Naive B cell (primary cell): ENCODE measurements around the gene FRMD4A. TPM values are rescaled to one million over a fixed set of nuclear protein-coding genes. Genes with fewer than 3 reads are reported as not detected.
A peak's percentile ranks its signal among the peaks of the same experiment; 100 is the strongest.

Experiments used
- ATAC-seq, 2 donors: fragments of 150-1000 bp; cut with Tn5 transposase; 2 replicates each; pipeline ENCODE4 v1.10.0; 2021; ENCODE audit warnings: low read depth in 2 of 2, mild to moderate bottlenecking in 2 of 2, moderate library complexity in 2 of 2
- DNase-seq: peaks from one replicate; pipeline ENCODE4 v3.0.0; 2022
- H3K27ac Mint-ChIP-seq, 6 donors: one replicate each; pipeline ENCODE4 v1.8.0; 2020 to 2022; ENCODE audit warnings: mild to moderate bottlenecking in 6 of 6, mixed read lengths in 6 of 6, moderate library complexity in 5 of 6, inconsistent platforms in 2 of 6
- H3K27me3 Mint-ChIP-seq, 3 donors: one replicate each; pipeline ENCODE4 v1.8.0; 2021 to 2022; ENCODE audit warnings: mixed read lengths in 3 of 3, mild to moderate bottlenecking in 1 of 3
- H3K36me3 Mint-ChIP-seq, 2 donors: one replicate each; pipeline ENCODE4 v1.8.0; 2020 to 2022; ENCODE audit warnings: mixed read lengths in 2 of 2, inconsistent platforms in 1 of 2, mild to moderate bottlenecking in 1 of 2
- H3K4me1 Mint-ChIP-seq, 3 donors: one replicate each; pipeline ENCODE4 v1.8.0; 2020 to 2022; ENCODE audit warnings: mixed read lengths in 3 of 3, inconsistent platforms in 1 of 3, mild to moderate bottlenecking in 1 of 3, moderate library complexity in 1 of 3
- H3K4me3 Mint-ChIP-seq, 8 donors: one replicate each; pipeline ENCODE4 v1.8.0; 2020 to 2022; ENCODE audit warnings: mild to moderate bottlenecking in 8 of 8, mixed read lengths in 8 of 8, moderate library complexity in 8 of 8, inconsistent platforms in 2 of 8
- H3K9me3 Mint-ChIP-seq, 7 donors: one replicate each; pipeline ENCODE4 v1.8.0; 2020 to 2022; ENCODE audit warnings: mixed read lengths in 7 of 7, mild to moderate bottlenecking in 5 of 7, inconsistent platforms in 2 of 7, moderate library complexity in 1 of 7
- polyA plus RNA-seq, 6 donors: library from polyadenylated mRNA; unstranded; fragments of 300-500 nt; fragmentation: Illumina TruSeq; gene quantifications; one replicate each; pipeline ENCODE4 v1.2.3, GENCODE V29; 2021; ENCODE audit warnings: low read depth in 6 of 6

The FRMD4A gene
- polyA plus RNA-seq, 6 donors from 2014 or later: 0.09 to 0.20 (median 0.10) TPM; not detected in 3

DNA sequence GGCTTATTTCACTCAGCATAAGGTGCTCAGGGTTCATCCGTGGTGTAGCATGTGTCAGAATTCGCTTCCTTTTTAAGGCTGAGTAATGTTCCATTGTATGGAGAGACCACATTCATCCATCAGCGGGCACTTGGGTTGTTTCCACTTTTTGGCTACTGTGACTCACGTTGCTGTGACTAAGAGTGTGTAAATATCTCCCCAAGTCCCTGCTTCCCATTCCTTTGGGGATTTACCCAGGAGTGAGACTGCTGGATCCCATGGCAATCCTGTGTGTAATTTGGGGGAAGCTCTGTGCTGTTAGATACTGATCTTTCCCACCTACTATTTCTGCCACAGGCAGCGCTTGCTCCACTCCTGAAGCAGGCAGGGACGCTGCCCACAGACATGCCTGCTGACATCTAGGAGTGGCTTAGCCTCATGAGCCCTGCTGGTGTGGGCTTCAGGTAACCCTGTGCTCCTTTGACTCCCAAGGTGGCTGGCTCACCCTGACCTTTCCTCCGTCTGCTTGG lies 346.0 kb downstream of the FRMD4A start:
- H3K4me1 Mint-ChIP-seq: no peaks in the 10 kb centered on the region
- H3K9me3 Mint-ChIP-seq: peaks cover 0 to 1% (median 0%) of the 10 kb centered on the region in 7 donors
- peaks cover 0 to 4% (median 0%) of the 10 kb centered on the region in 3 donors for H3K27me3 Mint-ChIP-seq
- H3K4me3 Mint-ChIP-seq: no peak overlapping the region
- ATAC-seq (no peak), DNase-seq (no peak)
- H3K36me3 Mint-ChIP-seq: no peaks in the 10 kb centered on the region
- H3K27ac Mint-ChIP-seq: peak overlapping the region in 1 of 6 donors; percentile 27

DNA sequence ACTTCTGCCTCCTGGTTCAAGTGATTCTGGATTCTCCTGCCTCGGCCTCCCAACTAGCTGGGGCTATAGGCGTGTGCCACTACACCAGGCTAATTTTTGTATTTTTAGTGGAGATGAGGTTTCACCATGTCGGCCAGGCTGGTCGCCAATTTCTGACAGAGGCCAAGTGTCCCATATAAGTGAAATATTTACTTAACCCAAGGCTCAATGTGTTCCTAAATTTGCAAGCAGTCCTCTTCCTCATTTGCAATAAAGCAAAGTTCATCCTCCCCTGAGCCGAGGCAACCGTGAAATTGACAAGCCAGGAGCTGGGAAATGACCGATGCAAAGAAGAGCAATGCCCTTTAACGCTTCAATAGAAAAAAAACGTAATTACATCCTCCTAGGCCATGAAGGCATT lies 347.7 kb downstream of the FRMD4A start:
- Mint-ChIP-seq H3K4me3 (no peak overlapping the region), H3K9me3 (peaks cover 0 to 1% (median 0%) of the 10 kb centered on the region in 7 donors), H3K27me3 (peaks cover 0 to 4% (median 0%) of the 10 kb centered on the region in 3 donors), H3K36me3 (no peaks in the 10 kb centered on the region), H3K4me1 (no peaks in the 10 kb centered on the region), H3K27ac (peak overlapping the region in 1 of 6 donors; percentile 10)
- DNase-seq (no peak), ATAC-seq (no peak)

DNA sequence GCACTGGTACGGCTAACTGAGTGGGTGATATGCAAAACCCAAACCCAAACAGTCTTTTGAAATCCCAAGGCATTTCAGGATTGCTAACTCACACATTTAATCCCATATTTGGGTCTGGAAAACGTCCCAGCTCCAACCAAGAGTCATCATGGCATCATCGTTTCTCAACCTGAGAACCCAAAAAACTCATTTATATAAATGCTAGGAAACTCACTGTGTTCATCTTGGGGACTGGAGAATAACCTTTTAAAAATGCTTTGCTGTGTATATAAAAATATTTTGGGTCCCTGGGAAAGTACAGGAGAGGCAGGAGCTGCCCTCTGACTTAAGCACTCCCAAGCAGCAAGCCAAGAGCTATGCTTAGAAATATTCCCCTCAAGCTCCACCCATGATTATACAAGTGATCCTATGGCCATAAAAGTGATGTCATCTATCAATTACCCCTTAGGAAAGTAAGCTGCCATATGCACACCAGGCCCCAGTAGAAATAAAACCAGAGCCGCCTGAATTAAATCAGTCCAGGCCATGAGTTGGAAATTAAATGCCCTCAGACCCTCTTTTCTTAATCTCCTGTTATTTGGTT lies 352.1 kb downstream of the FRMD4A start:
- H3K4me1 Mint-ChIP-seq: no peaks in the 10 kb centered on the region
- H3K4me3 Mint-ChIP-seq: no peak overlapping the region
- H3K27me3 Mint-ChIP-seq: peaks cover 4 to 8% (median 6%) of the 10 kb centered on the region in 3 donors
- peaks cover 0 to 4% of the 10 kb centered on the region in 2 donors for H3K36me3 Mint-ChIP-seq
- ATAC-seq (no peak), DNase-seq (no peak)
- no peak overlapping the region for H3K27ac Mint-ChIP-seq
- H3K9me3 Mint-ChIP-seq: no peaks in the 10 kb centered on the region

DNA sequence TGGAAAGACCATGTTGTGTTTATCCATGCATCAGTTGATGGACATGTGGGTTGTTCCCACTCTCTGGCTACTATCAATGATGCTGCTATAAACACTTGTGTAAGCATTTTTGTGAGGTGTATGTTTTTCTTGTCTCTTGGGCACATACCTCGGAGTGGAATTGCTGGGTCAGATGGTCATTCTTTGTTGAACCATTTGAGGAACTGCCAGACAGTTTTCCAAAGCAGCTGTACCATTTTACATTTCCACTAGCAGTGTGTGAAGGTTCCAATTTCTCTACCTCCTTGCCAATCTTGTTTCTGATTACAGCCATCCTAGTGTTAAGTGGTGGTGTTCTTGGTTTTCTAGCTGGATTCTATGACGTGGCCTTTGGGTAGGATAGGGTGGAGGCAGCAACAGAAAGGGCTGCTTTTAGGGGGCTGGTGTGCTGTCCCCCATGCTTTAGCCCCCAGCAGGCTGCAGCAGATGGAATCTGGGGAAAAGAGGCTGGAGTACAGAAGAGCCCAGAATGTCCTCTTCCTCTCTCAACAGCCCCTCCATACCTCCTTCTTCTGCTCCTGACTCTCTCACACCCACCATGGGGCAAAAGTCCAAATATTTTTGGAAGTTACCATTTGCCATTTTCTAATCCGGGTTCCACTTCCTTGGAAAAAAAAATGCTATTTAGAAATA lies 352.7 kb downstream of the FRMD4A start:
- Mint-ChIP-seq H3K27me3 (peaks cover 4 to 13% (median 6%) of the 10 kb centered on the region in 3 donors), H3K4me3 (no peak overlapping the region), H3K36me3 (peaks cover 0 to 4% of the 10 kb centered on the region in 2 donors), H3K4me1 (no peaks in the 10 kb centered on the region), H3K9me3 (no peaks in the 10 kb centered on the region), H3K27ac (no peak overlapping the region)
- no peak for ATAC-seq
- DNase-seq: no peak

DNA sequence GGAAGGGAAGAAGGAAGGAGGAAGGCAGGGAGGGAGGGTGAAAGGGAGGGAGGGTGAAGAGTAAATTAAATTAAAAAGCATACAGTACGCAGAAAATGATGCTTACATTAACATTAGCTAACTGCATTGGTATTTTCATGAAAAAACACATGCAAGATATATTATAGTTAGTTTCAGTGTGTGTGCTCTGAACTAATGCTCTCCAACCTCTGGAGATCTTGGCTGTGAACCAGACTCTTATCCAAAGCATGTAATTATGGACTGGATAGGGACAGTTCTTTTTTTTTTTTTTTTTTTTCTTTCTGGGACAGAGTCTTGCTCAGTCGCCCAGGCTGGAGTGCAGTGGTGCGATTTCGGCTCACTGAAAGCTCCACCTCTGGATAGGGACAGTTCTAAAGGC lies 357.0 kb downstream of the FRMD4A start:
- peaks cover 0 to 4% of the 10 kb centered on the region in 2 donors for H3K36me3 Mint-ChIP-seq
- DNase-seq (no peak), ATAC-seq (no peak)
- no peaks in the 10 kb centered on the region for H3K4me1 Mint-ChIP-seq
- H3K4me3 Mint-ChIP-seq: no peak overlapping the region
- H3K27me3 Mint-ChIP-seq: peaks cover 11 to 21% (median 13%) of the 10 kb centered on the region in 3 donors
- no peak overlapping the region for H3K27ac Mint-ChIP-seq
- peaks cover 0 to 2% (median 0%) of the 10 kb centered on the region in 7 donors for H3K9me3 Mint-ChIP-seq

DNA sequence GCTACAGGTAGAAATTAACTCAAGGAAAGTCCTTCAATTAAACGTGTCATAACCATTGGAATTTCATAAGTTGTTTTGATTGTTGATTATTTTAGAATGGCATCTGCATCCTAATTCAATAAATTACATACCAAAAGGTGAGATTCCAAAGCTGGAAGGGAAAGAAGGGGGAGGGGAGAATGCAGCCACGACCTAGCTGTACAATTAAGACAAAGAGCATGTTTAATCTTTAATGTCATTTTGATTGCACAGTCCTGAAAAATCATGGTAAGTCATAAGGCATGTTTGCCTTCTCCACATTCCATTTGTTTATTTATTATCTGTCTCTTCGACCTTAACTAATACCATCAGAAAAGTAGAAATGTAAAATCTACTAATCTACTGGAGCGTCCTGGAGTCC lies 358.1 kb downstream of the FRMD4A start:
- Mint-ChIP-seq H3K4me3 (no peak overlapping the region), H3K27ac (no peak overlapping the region), H3K36me3 (peaks cover 0 to 2% of the 10 kb centered on the region in 2 donors), H3K9me3 (peaks cover 0 to 2% (median 0%) of the 10 kb centered on the region in 7 donors), H3K27me3 (peaks cover 9 to 18% (median 13%) of the 10 kb centered on the region in 3 donors), H3K4me1 (no peaks in the 10 kb centered on the region)
- DNase-seq (no peak), ATAC-seq (no peak)

DNA sequence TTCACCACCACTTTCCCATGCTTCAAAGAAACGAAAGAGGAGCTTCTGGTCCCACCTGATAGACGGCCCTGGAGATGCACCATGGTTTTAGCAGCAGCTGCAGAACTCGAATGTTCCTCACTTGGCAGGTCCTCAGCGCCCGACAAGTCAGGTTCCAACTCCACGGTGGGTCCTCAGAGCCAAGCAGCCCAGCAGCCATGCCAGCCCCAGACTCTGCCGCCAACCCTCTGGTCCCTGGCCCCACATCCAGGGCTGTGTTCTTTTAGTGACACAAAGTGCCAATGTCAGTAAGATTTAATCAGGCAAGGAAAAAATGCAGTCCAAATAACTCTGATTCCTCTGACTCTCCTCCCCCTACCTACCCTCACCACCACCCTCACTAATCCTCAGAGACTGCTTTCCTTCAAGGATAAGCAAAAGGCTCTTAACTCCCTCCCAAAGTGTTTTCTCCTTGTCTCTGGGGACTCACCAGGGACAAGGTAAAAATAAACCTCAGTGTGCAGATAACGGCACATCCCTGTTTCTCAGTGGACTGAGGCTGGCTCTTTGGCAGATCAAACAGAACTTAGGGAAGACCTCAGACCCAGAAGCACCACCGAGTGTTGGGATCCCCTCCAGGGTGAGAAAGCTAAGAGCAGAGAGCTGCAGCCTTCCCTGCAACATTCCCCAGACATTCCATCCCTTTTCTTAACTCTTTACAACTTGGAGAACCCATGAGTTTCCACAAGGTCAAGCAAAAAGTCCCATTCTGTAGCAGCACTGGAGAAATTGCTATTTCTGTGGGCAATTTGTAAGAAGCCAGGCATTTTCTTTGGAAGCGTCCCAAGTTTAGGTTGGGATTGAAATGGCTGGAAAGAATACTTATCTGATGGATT lies 358.9 kb downstream of the FRMD4A start:
- Mint-ChIP-seq H3K9me3 (peaks cover 0 to 2% (median 0%) of the 10 kb centered on the region in 7 donors), H3K4me1 (no peaks in the 10 kb centered on the region), H3K36me3 (peaks cover 0 to 2% of the 10 kb centered on the region in 2 donors), H3K4me3 (no peak overlapping the region), H3K27ac (peak overlapping the region in 2 of 6 donors; percentile 47 to 73), H3K27me3 (peaks cover 9 to 14% (median 13%) of the 10 kb centered on the region in 3 donors)
- no peak for ATAC-seq
- no peak for DNase-seq

DNA sequence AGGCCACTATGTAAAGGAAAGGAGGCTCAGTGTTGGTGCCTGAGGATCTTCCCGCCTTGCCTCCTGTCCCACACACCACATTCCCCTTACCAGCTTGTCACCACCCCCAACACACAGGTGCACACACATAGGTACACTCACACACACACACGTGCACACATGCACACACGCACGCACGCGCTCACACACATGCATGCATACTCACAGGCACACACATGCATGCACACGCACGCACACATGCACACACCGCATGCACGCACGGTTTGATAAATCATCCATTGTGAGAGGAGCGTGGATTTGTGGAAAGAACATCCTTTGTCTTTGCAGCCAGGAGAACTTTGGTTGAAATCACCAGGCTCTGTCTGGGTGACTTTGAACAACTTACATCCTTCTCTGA lies 359.8 kb downstream of the FRMD4A start:
- H3K36me3 Mint-ChIP-seq: peaks cover 0 to 6% of the 10 kb centered on the region in 2 donors
- DNase-seq (no peak), ATAC-seq (no peak)
- no peak overlapping the region for H3K4me3 Mint-ChIP-seq
- peaks cover 0 to 2% (median 0%) of the 10 kb centered on the region in 7 donors for H3K9me3 Mint-ChIP-seq
- no peaks in the 10 kb centered on the region for H3K4me1 Mint-ChIP-seq
- H3K27me3 Mint-ChIP-seq: peaks cover 13 to 21% (median 17%) of the 10 kb centered on the region in 3 donors
- H3K27ac Mint-ChIP-seq: peak overlapping the region in 2 of 6 donors; percentile 34 to 73

DNA sequence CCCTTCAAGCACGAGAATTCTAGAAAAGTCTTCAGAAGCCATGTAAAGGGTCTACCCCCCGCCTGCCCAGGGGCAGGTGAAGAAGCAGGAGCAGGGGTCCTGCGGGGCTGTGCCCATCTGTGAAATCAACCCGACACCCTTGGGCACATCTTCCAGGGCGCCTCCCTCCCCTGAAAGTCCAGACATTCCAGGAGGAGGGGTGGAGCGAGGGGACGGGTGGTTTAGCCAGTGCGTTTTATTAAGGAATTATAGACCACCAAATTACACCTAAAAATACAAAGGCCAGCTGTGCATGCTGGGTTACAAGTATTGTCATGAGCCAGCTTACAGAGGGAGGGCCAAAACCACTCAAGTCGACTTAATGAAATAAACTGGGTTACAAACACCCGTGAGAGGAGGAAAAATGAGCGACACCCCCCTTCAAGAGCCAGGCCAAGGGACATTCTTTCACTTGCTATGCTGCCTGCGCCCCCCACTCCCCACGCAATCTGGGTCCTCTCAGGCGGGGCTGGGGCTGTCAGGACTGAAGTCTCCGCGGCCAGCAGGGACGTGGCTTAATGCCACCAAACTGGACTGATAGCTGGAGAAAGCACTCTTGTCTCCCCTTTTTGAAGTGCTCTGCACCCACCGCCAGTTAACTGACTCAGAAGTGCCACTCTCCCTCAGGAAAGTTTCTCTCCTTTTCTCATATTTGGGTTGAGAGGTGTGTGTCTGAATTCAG lies 360.3 kb downstream of the FRMD4A start:
- DNase-seq (no peak), ATAC-seq (no peak)
- Mint-ChIP-seq H3K4me1 (no peaks in the 10 kb centered on the region), H3K27ac (no peak overlapping the region), H3K27me3 (peaks cover 13 to 21% (median 17%) of the 10 kb centered on the region in 3 donors), H3K36me3 (peaks cover 0 to 6% of the 10 kb centered on the region in 2 donors), H3K4me3 (no peak overlapping the region), H3K9me3 (peaks cover 0 to 2% (median 0%) of the 10 kb centered on the region in 7 donors)

DNA sequence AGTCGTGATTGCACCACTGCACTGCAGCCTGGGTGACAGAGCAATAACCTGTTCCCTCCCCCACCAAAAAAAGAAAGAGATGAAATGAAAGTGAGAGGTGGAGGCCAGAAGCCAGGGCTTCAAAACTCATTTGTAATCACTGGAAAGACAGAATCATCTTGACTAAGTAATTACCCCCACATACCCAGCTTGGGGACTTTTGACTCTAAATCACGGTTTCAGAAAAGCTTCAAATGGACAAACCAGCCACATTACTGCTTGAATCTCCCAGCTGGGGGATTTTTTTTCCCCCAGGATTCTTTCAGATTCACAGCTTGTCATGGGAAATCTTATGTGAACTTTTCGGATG lies 361.0 kb downstream of the FRMD4A start:
- no peak for ATAC-seq
- peaks cover 13 to 26% (median 21%) of the 10 kb centered on the region in 3 donors for H3K27me3 Mint-ChIP-seq
- no peaks in the 10 kb centered on the region for H3K4me1 Mint-ChIP-seq
- no peak for DNase-seq
- no peak overlapping the region for H3K4me3 Mint-ChIP-seq
- H3K9me3 Mint-ChIP-seq: peaks cover 0 to 2% (median 0%) of the 10 kb centered on the region in 7 donors
- no peak overlapping the region for H3K27ac Mint-ChIP-seq
- peaks cover 0 to 6% of the 10 kb centered on the region in 2 donors for H3K36me3 Mint-ChIP-seq

DNA sequence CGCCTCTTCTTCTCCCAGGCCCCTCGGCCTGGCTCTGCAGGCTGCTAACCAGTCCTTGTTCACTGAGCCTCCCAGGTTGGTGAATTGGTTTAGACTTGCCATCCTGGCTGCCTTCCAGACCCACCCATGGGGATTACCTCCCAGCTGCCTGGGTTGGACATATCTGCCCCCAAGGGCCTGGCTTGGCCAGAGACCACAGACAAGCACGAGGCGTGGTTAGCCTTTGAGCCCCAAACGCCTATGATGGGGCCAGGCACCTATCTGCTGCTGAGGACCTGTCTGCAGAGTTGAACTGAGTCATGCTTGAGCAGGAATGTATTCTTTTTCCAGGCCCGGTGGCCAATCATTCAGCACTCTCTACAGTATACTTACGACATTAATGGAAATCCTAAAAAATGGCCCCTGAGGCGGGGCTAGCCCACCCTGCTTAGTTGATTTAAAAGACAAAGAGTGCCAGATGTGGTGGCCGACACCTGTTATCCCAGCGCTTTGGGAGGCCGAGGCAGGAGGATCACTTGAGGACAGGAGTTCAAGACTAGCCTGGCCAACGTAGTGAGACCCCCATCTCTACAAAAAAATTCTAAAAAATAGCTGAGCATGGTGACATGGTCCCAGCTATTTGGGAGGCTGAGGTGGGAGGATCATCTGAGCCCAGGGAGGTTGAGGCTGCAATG lies 361.5 kb downstream of the FRMD4A start:
- ATAC-seq: no peak
- Mint-ChIP-seq H3K27me3 (peaks cover 13 to 26% (median 22%) of the 10 kb centered on the region in 3 donors), H3K27ac (no peak overlapping the region), H3K4me1 (no peaks in the 10 kb centered on the region), H3K4me3 (no peak overlapping the region), H3K9me3 (peaks cover 0 to 2% (median 0%) of the 10 kb centered on the region in 7 donors), H3K36me3 (peaks cover 0 to 6% of the 10 kb centered on the region in 2 donors)
- no peak for DNase-seq

DNA sequence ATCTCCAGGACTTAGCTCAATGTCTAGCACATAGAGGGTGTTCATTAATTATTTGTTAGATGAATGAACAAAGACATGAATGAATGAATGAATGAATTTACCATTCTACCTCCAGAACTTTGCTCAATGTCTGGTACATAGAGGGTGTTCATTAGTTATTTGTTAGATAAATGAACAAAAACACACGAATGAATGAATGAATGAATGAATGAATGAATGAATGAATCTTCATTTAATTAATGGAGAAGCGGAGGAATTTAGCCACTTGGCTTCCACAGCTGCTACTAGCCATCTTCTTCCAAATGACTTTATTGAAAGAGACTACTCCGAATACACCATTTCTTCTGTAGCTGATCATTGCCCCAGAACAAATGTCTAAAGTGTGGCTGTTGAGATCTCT lies 368.9 kb downstream of the FRMD4A start:
- peaks cover 24 to 42% (median 40%) of the 10 kb centered on the region in 3 donors for H3K27me3 Mint-ChIP-seq
- no peak for DNase-seq
- ATAC-seq: no peak
- no peaks in the 10 kb centered on the region for H3K4me1 Mint-ChIP-seq
- H3K4me3 Mint-ChIP-seq: no peak overlapping the region
- H3K9me3 Mint-ChIP-seq: no peaks in the 10 kb centered on the region
- H3K27ac Mint-ChIP-seq: no peak overlapping the region
- H3K36me3 Mint-ChIP-seq: peaks cover 0 to 4% of the 10 kb centered on the region in 2 donors
